ENCODE data around the gene FGF12.
"Not testable (repeated sequence)": the region's sequence is repeated elsewhere in the genome, so short reads cannot be mapped to it uniquely, and the experiment has no call there.

Gene FGF12

DNA sequence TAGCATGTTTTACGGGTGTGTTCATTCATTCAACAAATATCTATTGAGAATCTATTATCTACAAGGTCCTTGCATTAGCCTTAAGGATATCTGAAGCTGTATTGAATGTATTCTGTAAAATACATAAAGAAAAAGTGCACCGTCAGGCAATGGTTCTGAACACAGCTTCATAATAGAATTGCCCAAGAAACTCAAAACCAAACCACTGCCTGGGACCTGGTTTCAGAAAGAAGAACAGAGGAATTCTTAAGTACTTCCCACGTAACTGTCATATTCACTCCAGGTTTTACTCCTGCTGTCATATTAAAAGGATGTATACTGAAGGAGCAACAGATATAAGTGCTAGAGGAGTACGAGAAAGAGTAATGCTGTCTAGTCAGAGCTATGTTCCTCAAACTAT lies 115.9 kb downstream of the FGF12 start:
- in situ Hi-C loops (cut with HindIII; ENCODE audit: low pct_unique_long_range_greater_than_20kb, low sequenced_read_pairs): no loop called here
- no peak for DNase-seq (ENCODE audit: low read depth in 1 of 2, low spot score in 1 of 2)
- TF ChIP-seq JUND (IDR thresholded peaks at IDR 0.05; ENCODE audit: low read depth): no peak

DNA sequence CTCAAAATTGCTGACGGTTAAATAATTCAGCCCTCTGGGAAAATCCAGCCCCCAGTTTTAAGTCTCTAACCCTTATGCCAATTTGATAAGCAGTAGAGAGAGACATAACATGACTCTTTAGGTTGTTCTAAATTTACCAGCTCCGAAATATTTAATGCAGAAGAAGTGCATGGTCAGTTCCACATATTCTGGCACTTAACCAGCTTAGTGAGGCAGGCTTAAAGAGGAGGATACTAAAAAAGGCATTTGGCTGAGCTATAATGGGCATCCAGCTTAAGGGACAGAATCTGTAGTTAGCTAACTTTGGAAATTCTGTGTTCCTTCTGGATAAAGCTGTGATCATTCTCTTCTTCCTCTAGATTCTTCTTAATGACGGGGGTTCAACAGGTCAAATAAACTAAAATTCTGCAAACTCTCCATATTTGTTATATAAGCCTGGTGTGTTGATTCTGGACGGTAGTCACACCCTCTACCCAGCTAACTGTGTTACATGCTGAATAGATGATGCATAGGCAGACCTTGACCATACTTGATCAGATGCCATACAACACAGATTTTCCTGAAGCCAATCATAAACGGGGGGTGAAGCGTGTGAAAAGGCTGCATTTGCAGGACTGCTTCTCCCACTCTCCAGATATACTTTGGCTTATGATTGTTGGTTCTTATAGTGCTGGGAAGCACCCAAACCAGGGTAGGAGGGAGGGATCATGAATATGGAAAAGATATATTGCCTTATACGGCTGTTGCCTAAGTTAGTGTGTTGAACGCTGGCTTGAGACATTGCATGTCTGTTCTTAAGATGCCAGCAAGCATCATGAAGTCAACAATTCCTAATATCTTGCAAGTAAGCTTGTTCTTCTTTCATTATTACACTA lies 118.4 kb downstream of the FGF12 start:
- no peak for TF ChIP-seq JUND (IDR thresholded peaks at IDR 0.05; ENCODE audit: low read depth)
- DNase-seq (ENCODE audit: low read depth in 1 of 2, low spot score in 1 of 2): no peak
- in situ Hi-C loops (cut with HindIII; ENCODE audit: low pct_unique_long_range_greater_than_20kb, low sequenced_read_pairs): no loop called here

DNA sequence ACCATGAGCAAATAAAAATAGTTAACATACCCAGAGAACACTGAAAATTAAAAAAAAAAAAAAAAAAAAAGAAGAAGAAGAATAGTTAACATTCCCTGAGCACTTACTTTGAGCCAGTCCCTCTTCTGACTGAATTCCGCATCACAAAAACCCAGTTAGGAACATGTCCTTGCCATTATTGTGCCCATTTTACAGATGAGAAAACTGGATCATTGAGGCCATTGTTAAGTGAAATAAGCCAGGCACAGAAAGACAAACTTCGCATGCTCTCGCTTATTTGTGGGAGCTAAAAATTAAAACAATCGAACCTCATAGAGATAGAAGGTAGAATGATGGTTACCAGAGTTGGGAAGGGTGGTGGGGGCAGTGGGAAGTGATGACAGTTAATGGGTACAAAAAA lies 119.5 kb downstream of the FGF12 start:
- DNase-seq (ENCODE audit: low read depth in 1 of 2, low spot score in 1 of 2): no peak
- TF ChIP-seq JUND (IDR thresholded peaks at IDR 0.05; ENCODE audit: low read depth): no peak
- in situ Hi-C loops (cut with HindIII; ENCODE audit: low pct_unique_long_range_greater_than_20kb, low sequenced_read_pairs): no loop called here

DNA sequence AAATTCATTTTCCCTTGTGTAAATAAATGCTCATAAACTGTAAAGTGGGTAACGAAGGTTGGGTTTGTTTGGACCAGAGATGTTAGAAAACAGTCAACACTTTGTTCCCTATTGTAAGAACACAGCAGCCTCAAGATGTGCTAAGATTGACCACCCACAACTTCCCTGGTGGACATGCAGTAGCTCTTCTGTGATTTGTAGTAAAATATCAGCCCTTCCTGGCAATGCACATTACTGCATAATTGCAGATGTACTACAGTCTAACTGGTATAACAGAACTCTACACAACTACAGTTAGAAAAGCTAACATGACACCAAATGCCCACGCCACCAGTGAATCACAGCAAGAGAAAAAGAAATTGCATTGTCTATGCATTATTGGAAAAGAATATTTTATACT lies 129.4 kb downstream of the FGF12 start:
- in situ Hi-C loops (cut with HindIII; ENCODE audit: low pct_unique_long_range_greater_than_20kb, low sequenced_read_pairs): no loop called here
- TF ChIP-seq JUND (IDR thresholded peaks at IDR 0.05; ENCODE audit: low read depth): no peak
- peak; percentile 31 to 83 for DNase-seq (ENCODE audit: low read depth in 1 of 2, low spot score in 1 of 2)

DNA sequence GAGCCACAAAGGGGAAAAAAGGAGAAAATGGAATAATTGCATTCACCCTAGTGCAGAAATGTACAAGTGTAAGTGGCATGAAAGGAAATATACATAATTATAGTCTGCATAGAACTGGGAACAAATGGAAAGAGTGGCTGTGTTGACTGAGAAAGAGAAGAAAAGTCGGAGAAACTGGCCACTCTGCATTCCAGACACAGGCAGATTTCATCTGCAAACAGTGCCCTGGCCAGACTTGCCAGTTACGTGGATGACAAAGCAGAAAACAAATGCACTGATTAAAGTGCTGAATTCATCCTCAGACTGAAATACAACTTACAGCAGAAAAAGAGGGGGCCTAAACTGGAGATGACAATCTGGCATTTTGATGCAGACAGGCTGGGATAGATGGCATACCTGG lies 129.8 kb downstream of the FGF12 start:
- DNase-seq (ENCODE audit: low read depth in 1 of 2, low spot score in 1 of 2): peak; percentile 52 to 99
- in situ Hi-C loops (cut with HindIII; ENCODE audit: low pct_unique_long_range_greater_than_20kb, low sequenced_read_pairs): no loop called here
- peak; percentile 99 for TF ChIP-seq JUND (IDR thresholded peaks at IDR 0.05; ENCODE audit: low read depth)

DNA sequence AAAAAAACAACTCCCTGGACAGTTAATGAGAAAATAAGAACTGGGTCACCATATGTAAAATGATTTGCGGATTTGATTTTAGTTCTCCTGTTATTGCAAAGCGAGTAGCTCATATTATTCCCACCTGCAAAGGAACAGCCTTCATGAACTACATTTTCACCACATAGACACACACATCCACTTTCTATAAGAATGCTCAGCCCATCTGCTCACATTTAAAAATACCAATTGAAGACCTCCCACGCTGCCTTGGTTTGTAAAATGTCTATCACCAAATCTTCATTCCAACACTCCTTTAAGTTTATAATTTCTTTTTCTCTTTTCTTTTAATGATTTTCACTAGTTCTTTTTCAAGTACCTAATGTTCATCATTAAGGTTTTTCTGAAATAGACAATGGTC lies 148.6 kb downstream of the FGF12 start:
- in situ Hi-C loops (cut with HindIII; ENCODE audit: low pct_unique_long_range_greater_than_20kb, low sequenced_read_pairs): no loop called here
- no peak for DNase-seq (ENCODE audit: low read depth in 1 of 2, low spot score in 1 of 2)
- TF ChIP-seq JUND (IDR thresholded peaks at IDR 0.05; ENCODE audit: low read depth): no peak

DNA sequence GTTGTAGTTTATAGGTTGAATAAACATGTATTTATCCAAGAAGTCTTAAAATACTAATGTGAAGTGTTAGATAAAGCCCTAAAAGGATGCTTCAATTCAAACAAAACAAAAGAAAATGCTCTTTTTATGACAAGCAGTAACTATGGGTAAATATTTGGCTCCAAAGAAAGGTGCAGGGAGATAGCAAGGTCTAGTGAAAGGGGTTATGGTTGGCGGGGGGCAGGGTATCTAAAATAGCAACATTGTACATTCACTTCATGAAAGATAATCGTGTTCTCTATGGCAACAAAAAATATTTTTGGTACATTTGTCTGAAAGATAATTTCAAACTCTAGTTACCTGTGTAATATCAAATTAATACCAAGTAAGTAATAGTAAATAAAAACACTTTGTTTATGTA lies 149.5 kb downstream of the FGF12 start:
- no peak for DNase-seq (ENCODE audit: low read depth in 1 of 2, low spot score in 1 of 2)
- in situ Hi-C loops (cut with HindIII; ENCODE audit: low pct_unique_long_range_greater_than_20kb, low sequenced_read_pairs): no loop called here
- no peak for TF ChIP-seq JUND (IDR thresholded peaks at IDR 0.05; ENCODE audit: low read depth)

DNA sequence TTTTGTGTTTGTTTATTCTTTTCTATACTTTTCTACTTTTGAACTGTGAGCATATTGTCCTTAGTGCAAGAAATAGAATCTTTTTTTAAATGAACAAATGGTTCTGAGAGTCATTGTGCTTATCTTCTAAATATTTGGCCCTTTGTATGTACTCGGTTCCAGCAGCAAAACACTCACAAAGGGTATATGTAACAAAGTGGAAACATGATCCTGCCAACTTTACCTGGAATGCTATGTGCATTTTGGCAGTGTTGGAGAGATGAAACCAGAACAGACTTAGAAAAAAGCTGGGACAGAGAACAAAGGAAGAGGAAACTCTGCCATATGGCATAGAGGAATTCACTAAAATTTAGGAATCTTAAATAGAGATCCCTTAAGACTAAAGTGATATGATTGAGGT lies 150.1 kb downstream of the FGF12 start:
- TF ChIP-seq JUND (IDR thresholded peaks at IDR 0.05; ENCODE audit: low read depth): no peak
- DNase-seq (ENCODE audit: low read depth in 1 of 2, low spot score in 1 of 2): peak in 1 of 2 experiments; percentile 25
- in situ Hi-C loops (cut with HindIII; ENCODE audit: low pct_unique_long_range_greater_than_20kb, low sequenced_read_pairs): no loop called here

DNA sequence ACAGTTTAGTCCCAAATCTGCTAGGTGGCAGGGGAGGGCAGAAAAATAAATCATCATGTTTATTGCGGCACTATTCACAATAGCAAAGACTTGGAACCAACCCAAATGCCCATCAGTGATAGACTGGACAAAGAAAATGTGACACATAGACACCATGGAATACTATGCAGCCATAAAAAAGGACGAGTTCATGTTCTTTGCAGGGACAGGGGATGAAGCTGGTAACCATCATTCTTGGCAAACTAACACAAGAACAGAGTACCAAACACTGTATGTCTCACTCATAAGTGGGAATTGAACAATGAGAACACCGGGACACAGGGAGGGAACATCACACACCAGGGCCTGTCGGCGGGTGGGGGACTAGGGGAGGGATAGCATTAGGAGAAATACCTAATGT lies 150.6 kb downstream of the FGF12 start:
- DNase-seq (ENCODE audit: low read depth in 1 of 2, low spot score in 1 of 2); in situ Hi-C loops (cut with HindIII; ENCODE audit: low pct_unique_long_range_greater_than_20kb, low sequenced_read_pairs): not testable (repeated sequence)

DNA sequence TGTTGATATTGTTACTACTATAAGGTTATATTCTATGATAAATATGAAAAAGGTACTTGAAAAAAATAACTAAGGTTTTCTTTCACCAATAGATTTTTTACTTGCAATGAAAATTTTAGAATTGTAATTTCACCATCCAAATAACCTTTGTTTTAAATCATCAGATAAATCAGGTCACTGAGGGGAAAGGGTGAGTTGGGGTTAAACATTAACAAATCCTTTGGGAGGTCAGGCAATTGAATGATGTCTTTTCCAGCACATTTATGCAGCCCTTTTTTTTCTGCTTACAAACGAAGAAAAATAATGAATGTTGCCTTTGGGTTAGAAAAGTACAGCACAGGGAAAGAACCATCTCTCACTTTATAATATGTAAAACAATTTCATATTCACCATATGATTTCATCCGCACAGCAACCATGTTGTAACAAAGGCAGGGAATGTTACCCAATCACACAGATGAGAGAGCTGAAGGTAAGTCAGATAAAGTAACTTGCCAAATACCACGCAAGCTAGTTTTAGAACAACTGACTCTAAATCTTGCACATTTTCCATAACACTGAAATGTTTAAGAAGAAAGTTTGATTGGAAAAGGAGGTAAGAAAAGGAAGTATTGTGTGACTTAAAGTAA lies 151.3 kb downstream of the FGF12 start:
- no peak for TF ChIP-seq JUND (IDR thresholded peaks at IDR 0.05; ENCODE audit: low read depth)
- no peak for DNase-seq (ENCODE audit: low read depth in 1 of 2, low spot score in 1 of 2)
- in situ Hi-C loops (cut with HindIII; ENCODE audit: low pct_unique_long_range_greater_than_20kb, low sequenced_read_pairs): no loop called here

DNA sequence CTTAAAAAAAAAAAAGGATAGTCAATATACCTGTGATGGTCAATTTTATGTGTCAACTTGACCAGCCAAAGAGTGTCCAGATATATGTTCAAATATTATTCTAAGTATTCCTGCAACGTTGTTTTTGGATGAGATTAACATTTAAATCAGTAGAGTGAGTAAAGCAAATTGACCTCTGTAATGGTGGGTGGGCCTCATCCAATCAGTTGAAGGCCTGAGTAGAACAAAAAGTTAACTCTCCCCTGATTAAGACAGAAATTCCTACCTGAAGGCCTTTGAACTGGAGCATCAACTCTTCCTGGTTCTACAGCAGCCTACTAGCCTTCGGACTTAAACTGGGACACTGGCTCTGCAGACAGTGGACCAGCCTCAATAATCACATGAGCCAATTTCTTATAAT lies 154.1 kb downstream of the FGF12 start:
- DNase-seq (ENCODE audit: low read depth in 1 of 2, low spot score in 1 of 2): no peak
- TF ChIP-seq JUND (IDR thresholded peaks at IDR 0.05; ENCODE audit: low read depth): no peak
- in situ Hi-C loops (cut with HindIII; ENCODE audit: low pct_unique_long_range_greater_than_20kb, low sequenced_read_pairs): no loop called here

DNA sequence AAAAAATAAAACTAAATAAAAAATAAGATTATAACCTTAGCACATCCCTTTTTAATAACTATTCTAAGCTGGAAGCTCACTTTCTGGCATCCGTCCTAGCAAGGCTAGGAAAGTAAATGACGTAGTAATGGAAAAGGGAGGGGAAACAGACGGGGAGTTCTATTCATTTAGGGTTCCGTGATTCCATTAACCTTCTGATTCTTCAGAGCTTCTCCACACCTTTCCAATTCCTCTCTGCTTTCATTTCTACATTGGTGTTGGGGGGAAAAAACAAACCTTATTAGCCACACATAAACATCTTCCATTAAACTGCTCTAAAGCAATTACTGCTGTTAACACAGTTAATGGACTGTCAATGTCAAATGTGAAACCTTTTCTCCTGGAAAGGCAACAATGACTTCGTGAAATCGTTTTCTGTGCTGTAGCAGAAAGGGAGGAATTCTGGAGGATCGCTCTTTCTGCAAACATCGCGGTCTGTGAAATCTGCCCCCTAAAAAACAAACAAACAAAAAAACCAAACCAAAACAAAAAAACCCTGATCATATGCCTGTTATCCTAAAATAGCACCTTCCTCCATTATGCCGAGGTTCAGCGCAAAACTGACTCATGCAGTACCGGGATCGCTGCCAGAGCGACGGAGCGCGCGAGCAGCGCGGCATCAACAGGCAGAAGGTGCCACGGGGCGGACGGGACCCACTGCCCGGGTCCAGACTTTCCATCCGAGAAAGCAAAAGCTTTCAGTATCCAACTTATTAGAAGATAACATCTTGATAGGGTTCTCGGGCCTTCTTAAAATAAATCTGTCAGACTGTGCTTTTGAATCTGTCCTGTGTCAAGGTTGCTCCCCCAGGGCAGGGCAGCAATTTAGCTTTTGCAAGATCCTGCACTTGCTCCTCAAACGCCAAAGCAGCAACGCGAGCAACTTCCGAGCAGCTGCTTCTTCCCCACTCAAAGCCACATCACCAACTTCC lies 156.2 kb downstream of the FGF12 start:
- peak; percentile 70 to 84 for DNase-seq (ENCODE audit: low read depth in 1 of 2, low spot score in 1 of 2)
- in situ Hi-C loops (cut with HindIII; ENCODE audit: low pct_unique_long_range_greater_than_20kb, low sequenced_read_pairs): no loop called here
- TF ChIP-seq JUND (IDR thresholded peaks at IDR 0.05; ENCODE audit: low read depth): no peak
